GM12873 (cell line): Measurements from ENCODE around the gene NFIA.

Experiments used
- TF ChIP-seq, protein P1 (sequence below): IDR thresholded peaks from 2 replicates; pipeline ENCODE4 v1.5.1; 2012; ENCODE audit warnings: low read depth, mild to moderate bottlenecking, moderate library complexity, low read length, control low read depth; ENCODE audit not compliant: insufficient read depth; ENCODE audit errors: missing control alignments

NFIA gene

GRCh38 chr1:61142726-61143500 is 60.6 kb downstream of the NFIA start:
- TF ChIP-seq, protein P1, sequence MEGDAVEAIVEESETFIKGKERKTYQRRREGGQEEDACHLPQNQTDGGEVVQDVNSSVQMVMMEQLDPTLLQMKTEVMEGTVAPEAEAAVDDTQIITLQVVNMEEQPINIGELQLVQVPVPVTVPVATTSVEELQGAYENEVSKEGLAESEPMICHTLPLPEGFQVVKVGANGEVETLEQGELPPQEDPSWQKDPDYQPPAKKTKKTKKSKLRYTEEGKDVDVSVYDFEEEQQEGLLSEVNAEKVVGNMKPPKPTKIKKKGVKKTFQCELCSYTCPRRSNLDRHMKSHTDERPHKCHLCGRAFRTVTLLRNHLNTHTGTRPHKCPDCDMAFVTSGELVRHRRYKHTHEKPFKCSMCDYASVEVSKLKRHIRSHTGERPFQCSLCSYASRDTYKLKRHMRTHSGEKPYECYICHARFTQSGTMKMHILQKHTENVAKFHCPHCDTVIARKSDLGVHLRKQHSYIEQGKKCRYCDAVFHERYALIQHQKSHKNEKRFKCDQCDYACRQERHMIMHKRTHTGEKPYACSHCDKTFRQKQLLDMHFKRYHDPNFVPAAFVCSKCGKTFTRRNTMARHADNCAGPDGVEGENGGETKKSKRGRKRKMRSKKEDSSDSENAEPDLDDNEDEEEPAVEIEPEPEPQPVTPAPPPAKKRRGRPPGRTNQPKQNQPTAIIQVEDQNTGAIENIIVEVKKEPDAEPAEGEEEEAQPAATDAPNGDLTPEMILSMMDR, result no peak

- TF ChIP-seq, protein P1, result no peak
Observed at GRCh38 chr1:61143821-61144424, 61.6 kb downstream of the NFIA start.

DNA sequence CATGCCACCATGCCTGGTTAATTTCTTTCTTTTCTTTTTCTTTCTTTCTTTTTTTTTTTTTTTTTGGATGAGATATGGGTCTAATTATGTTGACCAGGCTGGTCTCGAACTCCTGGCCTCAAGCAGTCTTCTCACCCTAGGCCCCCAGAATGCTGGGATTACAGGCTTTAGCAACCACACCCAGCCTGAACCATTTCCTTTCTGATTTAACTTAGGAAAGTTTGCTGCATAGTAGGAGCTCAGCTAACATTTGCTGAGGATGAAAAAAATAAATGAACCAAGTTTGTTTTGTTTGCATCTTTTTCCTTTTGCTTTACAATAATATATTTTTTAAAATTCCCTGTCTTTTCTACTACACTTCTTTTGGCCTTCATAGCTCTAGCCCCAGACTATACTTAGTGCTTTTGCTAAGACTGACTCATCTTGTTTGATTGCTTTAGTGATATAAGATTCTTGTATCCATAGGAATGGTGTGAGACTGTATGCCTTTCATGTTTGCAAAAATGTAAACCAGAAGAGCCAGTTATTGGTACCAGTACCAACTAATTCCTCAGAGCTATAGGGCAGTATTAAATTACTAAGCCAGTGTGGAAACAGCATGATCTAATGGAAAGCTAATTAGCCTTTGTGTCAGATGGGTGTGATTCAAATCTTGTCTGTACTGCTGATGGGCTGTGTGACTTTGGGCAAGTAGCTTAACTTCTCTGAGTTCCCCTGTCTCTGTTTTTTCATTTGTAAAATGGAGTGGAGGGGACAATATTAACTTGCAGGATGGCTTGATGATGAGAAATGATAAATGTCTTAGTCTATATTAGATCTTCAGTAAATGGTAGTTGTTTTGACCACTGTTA is 66.9 kb downstream of the NFIA start:
- TF ChIP-seq, protein P1, result no peak

GRCh38 chr1:61151565-61151964 is 69.2 kb downstream of the NFIA start:
- TF ChIP-seq, protein P1, result no peak

DNA sequence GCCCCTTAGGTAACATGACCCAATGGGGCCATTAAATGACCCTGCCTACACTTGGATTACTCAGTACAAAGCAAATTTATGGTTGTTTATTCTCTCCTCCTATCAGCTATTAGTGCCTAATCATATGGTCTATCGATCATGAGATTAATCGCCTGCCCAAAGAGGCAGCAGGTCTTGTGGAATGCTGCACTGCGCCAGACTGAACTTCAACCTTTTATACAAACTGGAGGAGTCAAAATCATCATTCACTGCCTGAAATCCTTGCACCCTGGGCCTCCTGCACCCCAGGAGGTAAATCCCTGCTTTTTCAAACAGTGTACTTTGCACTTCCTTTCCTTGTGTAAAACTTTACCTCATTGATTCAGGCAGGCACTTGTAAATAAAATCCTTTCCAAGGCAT is 69.7 kb downstream of the NFIA start:
- TF ChIP-seq, protein P1, result no peak

DNA sequence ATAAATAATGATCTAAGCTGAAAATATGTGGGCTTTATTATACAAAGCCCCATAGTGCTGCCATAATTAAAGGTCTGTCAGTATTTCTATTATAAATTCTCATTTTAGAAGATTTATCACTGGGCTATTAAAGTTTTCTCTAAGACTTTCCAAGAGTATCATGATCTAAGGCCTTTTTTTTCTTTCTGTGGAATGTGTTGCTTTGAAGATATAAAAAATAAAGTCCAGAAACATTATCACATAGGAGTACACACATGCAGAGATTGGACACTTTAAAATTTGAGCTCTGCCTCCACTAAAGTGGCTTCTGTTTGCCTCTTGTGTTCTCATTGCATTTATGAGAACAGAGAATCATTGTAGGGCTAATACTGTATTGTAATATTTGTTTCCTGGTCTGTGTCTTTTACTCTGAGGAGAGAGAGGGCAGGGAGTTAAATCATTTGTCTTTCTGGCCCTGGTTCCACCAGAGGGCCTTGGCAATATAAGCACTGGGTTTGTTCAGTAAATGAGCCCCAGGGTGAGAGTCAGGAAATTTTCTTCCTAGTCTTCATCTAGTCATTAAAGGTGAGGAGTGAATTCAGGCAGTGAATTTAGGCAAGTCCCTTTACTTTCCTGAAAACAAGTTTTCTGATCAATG is 70.2 kb downstream of the NFIA start:
- TF ChIP-seq, protein P1, result no peak
